Measurements from ENCODE around the gene ZNF217.
"Not testable (repeated sequence)": the region's sequence is repeated elsewhere in the genome, so short reads cannot be mapped to it uniquely, and the experiment has no call there.

The ZNF217 gene

GRCh38 chr20:53621482-53622246, 28.0 kb upstream of the ZNF217 start:
- DNase-seq = peak; percentile 92

GRCh38 chr20:53618490-53619000, 24.9 kb upstream of the ZNF217 start:
- not testable (repeated sequence) for DNase-seq

DNA sequence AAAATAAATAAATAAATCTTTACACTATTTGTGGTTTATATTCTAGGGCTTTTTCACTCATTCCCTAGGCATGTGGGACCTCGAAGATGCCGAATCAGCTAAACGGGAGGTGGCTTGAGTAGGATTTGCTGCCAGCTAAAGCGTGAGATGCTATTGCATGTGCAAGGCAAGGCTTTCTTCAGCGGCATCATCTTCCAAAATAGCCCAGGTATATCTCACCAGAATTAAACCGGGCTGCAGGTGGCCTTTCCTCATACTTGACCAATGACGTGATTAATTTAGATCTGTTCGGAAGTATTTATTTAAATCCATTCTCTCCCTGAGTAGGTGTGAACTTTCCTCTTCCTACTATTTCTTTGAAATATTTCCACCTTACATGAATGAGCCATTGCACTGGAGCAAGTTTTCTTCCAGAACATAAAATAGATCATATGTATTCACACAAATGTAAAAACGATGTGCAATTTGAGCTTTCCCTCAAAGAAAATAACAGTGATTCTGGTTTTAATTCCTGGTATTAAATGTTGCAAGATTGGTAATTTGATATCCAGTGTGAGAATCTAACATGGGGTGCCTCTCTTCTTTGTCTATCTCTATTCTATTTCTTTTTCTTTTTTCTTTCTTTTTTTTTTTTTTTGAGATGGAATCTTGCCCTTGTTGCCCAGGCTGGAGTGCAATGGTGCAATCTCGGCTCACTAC, 24.3 kb upstream of the ZNF217 start:
- DNase-seq = no peak

DNA sequence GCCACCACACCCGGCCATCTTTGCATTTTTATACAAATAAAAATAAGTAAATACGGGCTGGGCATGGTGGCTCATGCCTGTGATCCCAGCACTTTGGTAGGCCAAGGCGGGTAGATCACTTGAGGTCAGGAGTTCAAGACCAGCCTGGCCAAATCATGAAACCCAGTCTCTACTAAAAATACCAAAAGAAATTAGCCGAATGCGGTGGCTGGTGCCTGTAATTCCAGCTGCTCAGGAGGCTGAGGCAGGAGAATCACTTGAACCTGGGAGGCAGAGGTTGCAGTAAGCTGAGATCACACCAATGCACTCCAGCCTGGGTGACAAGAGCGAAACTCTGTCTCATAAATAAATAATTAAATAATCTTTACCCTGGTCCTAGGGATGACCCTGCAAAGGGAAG, 22.9 kb upstream of the ZNF217 start:
- DNase-seq = not testable (repeated sequence)

DNA sequence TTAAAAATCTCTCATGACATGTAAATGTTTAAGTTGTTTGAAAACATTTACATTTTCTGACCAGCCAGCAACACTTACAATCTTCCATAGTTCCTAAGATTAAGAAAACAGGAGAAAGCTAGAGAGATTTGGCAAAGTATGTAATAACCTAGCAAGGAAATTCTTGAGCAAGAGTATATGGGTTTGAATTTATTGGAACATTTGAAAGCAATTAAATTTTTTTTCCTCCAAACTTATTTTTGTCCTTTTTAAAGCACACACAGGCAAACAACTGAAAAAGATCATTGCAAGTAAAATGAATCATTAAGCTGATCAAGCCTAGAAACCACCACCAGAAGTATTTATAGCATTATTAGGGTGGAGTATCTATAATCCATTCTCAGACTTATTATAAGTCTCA, 20.1 kb upstream of the ZNF217 start:
- DNase-seq = peak; percentile 47

GRCh38 chr20:53612289-53612688, 18.6 kb upstream of the ZNF217 start:
- DNase-seq = not testable (repeated sequence)

GRCh38 chr20:53611449-53611894, 17.8 kb upstream of the ZNF217 start:
- DNase-seq = peak; percentile 97

DNA sequence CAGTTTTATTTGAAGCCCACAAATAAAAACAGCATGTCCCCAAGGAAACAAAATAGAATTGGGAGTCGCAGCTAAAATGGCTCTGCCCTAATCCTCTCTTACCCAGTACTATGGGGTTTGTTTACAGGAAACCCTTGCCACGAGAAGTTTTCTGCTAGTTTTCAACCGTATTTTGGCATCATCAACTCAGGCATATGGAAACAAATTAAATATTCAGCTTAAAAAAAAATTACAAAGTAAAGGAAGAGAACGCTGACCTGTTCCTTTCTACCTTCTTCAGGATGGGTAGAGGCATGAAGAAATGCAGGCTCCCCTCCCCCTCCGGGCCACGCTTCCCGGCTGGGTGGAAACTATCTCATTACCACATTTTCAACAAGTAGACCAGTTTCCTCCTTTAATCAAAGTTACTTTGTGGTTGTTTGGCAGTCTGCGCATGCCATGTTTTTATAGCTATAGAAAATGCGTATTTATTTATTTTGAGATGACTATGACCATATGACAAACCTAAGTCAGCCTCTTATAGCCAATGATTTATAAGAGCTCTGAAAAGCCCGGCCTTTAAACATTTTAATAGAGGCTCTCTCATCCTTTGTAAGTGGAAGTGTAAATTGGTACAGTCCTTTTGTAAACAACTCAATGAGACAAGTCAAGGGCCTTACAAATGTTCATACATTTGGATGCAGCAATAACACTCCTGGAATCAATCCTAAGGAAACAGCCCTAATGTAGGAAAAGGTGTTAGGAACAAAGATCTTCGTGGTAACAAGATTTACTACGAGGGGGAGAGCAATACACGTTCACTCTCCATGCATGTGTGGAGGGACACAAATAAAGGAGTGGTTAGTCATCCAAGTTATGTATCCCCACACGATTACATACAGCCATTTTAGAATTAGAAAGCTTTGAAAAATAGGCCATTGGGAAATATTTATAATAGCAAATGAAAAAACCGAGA, 16.1 kb upstream of the ZNF217 start:
- DNase-seq = peak; percentile 52

GRCh38 chr20:53608456-53609452, 15.1 kb upstream of the ZNF217 start:
- DNase-seq = no peak

DNA sequence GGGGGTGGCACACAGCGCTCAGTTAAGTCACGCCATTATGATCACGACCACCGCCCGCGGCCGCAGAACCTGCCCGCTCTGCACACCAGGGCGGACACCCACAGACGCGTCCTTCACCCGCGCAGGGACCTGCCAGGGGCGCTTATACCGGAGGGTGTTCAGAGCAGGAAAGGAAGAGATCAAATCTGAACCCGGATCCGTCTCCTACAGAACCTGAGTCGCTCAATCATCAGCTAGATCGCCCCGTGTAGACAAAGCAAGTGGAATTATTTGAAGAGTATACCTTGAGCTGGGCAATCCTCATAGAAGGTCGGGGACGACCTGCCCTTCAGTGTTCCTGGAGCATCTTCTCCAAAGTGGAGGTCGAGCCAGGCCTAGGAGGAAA, 14.4 kb upstream of the ZNF217 start:
- DNase-seq = no peak

GRCh38 chr20:53606364-53606985, 12.8 kb upstream of the ZNF217 start:
- peak; percentile 70 for DNase-seq

DNA sequence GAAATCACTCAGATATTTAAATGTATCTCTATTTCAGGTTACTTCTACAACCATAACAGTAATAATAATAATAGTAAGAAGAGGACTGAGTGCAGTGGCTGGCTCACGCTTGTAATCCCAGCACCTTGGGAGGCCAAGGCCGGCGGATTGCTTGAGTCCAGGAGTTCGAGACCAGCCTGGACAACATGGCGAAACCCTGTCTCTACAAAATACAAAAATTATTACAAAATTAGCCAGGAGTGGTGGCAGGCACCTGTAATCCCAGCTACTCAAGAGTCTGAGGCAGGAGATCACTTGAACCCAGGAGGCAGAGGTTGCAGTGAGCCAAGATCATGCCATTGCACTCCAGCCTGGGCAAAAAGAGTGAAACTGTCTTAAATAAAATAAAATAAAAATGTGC, 11.8 kb upstream of the ZNF217 start:
- DNase-seq = not testable (repeated sequence)

DNA sequence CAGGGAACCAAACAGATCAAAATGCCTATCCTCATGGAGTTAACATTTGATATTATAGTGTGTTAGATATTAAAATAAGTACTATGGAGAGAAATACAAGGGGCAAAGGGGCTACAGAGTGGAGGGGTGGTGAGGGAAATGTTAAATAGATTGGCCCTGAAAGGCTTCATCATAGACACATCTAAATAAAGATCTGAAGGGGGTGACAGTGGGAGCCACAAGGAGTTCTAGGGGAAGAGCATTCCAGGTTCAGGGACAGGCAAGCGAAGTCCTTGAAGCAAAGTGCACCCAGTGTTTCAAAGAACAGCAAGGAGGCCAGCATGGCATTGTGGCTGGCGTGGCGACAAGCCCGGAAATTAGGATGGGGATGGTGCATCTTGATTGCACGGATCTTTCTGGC, 11.2 kb upstream of the ZNF217 start:
- DNase-seq = not testable (repeated sequence)

- DNase-seq = no peak
These were observed 9.0 kb upstream of the ZNF217 start for GRCh38 chr20:53602661-53603060.

GRCh38 chr20:53599910-53600632, 6.4 kb upstream of the ZNF217 start:
- DNase-seq = no peak

DNA sequence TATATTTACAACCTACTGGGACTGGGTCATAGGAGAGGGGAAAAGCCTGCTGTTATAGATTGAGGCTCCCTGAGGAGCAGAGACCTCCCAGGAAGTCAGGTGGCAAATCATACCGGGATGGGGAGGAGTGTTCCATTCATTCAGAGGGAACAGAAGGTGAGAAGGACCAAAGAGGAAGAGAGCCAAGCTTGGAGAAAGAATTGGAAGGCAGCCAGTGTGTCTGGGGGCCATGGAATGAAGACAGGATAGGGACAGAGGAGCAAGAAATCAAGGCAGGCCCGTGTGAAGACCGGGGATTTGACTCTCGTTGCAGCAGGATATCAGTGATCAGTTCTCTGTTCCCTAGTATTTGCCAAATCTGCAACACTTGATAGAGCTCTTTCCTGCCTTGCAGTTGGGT, 5.7 kb upstream of the ZNF217 start:
- DNase-seq = no peak

GRCh38 chr20:53599044-53599362, 5.4 kb upstream of the ZNF217 start:
- no peak for DNase-seq

DNA sequence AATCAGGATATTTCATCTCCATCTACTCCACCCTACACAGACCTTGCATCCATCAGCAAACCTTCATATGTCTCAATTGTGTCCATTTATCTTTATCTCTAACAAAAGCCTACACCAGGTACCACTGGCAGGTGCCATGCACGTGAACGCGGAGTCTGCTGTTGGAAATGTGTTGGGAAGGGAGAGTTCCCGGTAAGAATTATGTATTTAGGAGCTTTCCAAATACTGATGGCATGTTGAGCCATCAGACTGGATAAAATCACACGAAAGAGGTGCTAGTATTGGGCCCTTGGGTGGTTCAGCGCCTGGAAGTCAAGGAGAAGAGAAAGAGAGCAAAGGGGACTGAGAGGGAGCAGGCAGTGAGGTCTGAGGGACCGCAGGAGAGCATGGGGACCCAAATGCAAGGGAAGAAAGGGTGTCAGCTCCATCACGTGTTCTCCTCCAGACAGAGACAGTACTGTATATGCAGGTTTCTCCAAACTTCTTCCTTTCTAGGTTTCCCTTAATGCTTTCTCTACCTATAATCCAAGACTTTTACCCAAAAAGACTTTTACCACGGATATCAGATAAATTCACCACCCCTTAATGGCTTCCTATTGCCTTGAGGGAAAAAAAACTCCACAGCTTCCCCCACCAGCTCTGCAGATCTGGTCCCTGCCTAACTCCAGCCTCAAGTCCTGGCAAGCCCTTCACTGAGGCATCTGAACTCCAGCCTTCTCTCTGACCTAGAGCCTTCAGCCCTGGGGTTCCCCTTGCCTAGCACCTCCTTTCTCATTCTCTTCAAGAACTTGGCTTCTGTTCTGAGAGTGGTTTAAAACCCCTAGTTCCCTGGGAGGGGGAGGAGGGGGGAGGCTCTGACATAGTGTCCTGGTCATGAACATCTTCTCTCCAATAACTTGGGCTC, 4.8 kb upstream of the ZNF217 start:
- DNase-seq = no peak

DNA sequence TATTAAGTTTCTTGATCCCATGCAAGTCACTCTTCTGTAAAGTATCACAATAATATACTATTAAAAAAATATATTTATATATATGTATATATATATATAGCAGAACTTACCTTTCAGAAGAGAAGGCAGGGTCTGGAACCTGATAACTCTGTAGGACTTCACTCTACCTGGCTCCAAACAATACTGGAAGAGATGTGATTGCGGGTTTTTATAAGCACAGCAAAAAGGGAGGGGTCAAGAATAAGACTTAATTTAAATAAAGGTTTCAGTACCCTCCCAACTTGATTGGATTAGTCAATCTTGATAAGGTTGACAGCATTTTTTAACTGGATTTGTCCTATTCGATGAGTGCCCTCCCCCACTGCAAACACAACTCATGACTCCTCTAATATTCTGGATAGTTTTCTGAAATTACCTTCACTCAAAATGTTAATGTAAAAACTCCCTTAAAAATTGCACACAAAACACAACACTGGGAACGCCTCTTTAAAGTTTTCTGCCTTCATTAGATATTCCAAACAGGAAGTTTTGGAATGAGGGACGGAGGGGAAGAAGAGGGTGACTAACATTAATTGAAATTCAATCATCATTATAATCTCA, 4.0 kb upstream of the ZNF217 start:
- no peak for DNase-seq

Measured in fibroblast of upper back skin (primary cell).